ENCODE results near the gene KATNAL1. TPM values are rescaled to one million over a fixed set of nuclear protein-coding genes. Genes with fewer than 3 reads are reported as not detected.
"Not testable (repeated sequence)": the region's sequence is repeated elsewhere in the genome, so short reads cannot be mapped to it uniquely, and the experiment has no call there.

KATNAL1 gene
- polyA plus RNA-seq, 1 donor from 2014 or later = 3.6 TPM

DNA sequence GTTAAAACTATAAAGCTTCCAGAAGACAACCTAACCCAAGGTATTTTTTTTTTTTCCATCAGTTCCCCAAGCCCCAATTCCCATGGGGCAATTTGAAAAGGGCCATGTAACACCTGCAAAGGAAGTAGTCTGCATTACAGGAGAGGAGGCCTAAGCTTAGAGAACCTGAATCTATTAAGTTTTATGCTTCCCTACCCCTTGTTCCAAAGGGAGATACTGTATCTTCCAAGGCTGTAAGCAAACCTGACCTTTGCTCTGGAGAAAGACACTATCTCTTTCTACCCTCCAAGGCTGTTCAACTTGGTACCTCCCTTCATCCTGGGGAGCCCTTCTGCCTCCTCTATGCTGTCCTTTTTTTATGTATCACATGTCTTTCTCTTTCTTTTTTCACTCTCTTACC lies 15.0 kb downstream of the KATNAL1 start:
- Mint-ChIP-seq H3K36me3 (peaks cover 5% of the 10 kb centered on the region), H3K9me3 (no peaks in the 10 kb centered on the region), H3K27me3 (no peaks in the 10 kb centered on the region), H3K4me1 (peaks cover 9 to 20% (median 14%) of the 10 kb centered on the region in 3 donors), H3K4me3 (no peak overlapping the region), H3K27ac (no peak overlapping the region)

GRCh38 chr13:30290812-30291436 lies 16.4 kb downstream of the KATNAL1 start:
- H3K9me3 Mint-ChIP-seq = no peaks in the 10 kb centered on the region
- H3K27me3 Mint-ChIP-seq = no peaks in the 10 kb centered on the region
- no peak overlapping the region for H3K27ac Mint-ChIP-seq
- peaks cover 7% of the 10 kb centered on the region for H3K36me3 Mint-ChIP-seq
- H3K4me3 Mint-ChIP-seq = no peak overlapping the region
- H3K4me1 Mint-ChIP-seq = peaks cover 9 to 20% (median 14%) of the 10 kb centered on the region in 3 donors

GRCh38 chr13:30289533-30289932 lies 17.8 kb downstream of the KATNAL1 start:
- H3K27me3 Mint-ChIP-seq = no peaks in the 10 kb centered on the region
- H3K27ac Mint-ChIP-seq = no peak overlapping the region
- H3K9me3 Mint-ChIP-seq = peaks cover 0 to 9% (median 3%) of the 10 kb centered on the region in 3 donors
- peaks cover 12 to 20% (median 14%) of the 10 kb centered on the region in 3 donors for H3K4me1 Mint-ChIP-seq
- peaks cover 10% of the 10 kb centered on the region for H3K36me3 Mint-ChIP-seq
- no peak overlapping the region for H3K4me3 Mint-ChIP-seq

GRCh38 chr13:30286059-30286458 lies 21.3 kb downstream of the KATNAL1 start:
- H3K4me1 Mint-ChIP-seq, H3K27me3 Mint-ChIP-seq, H3K9me3 Mint-ChIP-seq, H3K4me3 Mint-ChIP-seq, H3K27ac Mint-ChIP-seq: not testable (repeated sequence)
- peaks cover 12% of the 10 kb centered on the region for H3K36me3 Mint-ChIP-seq

DNA sequence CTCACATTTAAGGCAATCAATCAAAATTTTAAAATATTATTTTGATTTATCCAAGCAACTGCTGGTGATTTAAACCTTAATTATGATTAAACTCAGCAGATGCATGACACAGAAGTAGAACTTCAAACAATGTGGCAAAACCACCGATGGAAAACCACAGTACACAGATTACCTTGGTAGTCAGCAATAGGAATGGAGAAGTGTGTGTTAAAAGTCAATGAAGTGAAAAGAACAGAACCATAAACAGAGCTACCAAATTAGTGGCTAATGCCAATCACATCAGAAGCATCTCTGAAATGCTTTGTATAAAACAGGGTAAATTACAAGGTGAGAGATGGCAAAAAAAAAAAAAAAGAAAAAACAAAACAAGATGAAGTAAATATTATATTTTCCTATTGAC lies 31.2 kb downstream of the KATNAL1 start:
- Mint-ChIP-seq H3K4me3 (no peak overlapping the region), H3K27me3 (peaks cover 7% of the 10 kb centered on the region), H3K27ac (no peak overlapping the region), H3K4me1 (peaks cover 4 to 18% (median 9%) of the 10 kb centered on the region in 3 donors), H3K36me3 (peaks cover 17% of the 10 kb centered on the region), H3K9me3 (no peaks in the 10 kb centered on the region)

GRCh38 chr13:30274083-30274482 lies 33.3 kb downstream of the KATNAL1 start:
- H3K4me3 Mint-ChIP-seq = no peak overlapping the region
- no peak overlapping the region for H3K27ac Mint-ChIP-seq
- peaks cover 9% of the 10 kb centered on the region for H3K36me3 Mint-ChIP-seq
- peaks cover 0 to 3% (median 0%) of the 10 kb centered on the region in 3 donors for H3K9me3 Mint-ChIP-seq
- peaks cover 4 to 18% (median 9%) of the 10 kb centered on the region in 3 donors for H3K4me1 Mint-ChIP-seq
- peaks cover 7% of the 10 kb centered on the region for H3K27me3 Mint-ChIP-seq

DNA sequence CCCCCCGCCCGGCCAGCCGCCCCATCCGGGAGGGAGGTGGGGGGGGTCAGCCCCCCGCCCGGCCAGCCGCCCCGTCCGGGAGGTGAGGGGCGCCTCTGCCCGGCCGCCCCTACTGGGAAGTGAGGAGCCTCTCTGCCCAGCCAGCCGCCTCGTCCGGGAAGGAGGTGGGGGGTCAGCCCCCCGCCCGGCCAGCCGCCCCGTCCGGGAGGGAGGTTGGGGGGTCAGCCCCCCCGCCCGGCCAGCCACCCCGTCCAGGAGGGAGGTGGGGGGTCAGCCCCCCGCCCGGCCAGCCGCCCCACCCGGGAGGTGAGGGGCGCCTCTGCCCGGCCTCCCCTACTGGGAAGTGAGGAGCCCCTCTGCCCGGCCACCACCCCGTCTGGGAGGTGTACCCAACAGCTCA lies 37.3 kb downstream of the KATNAL1 start:
- H3K4me3 Mint-ChIP-seq, H3K9me3 Mint-ChIP-seq, H3K36me3 Mint-ChIP-seq, H3K4me1 Mint-ChIP-seq, H3K27ac Mint-ChIP-seq, H3K27me3 Mint-ChIP-seq: not testable (repeated sequence)

- peaks cover 4% of the 10 kb centered on the region for H3K36me3 Mint-ChIP-seq
- no peak overlapping the region for H3K27ac Mint-ChIP-seq
- peaks cover 0 to 3% (median 0%) of the 10 kb centered on the region in 3 donors for H3K9me3 Mint-ChIP-seq
- peaks cover 2 to 4% (median 3%) of the 10 kb centered on the region in 3 donors for H3K4me1 Mint-ChIP-seq
- no peaks in the 10 kb centered on the region for H3K27me3 Mint-ChIP-seq
- H3K4me3 Mint-ChIP-seq = no peak overlapping the region
Measured at GRCh38 chr13:30268673-30269072, 38.7 kb downstream of the KATNAL1 start.

DNA sequence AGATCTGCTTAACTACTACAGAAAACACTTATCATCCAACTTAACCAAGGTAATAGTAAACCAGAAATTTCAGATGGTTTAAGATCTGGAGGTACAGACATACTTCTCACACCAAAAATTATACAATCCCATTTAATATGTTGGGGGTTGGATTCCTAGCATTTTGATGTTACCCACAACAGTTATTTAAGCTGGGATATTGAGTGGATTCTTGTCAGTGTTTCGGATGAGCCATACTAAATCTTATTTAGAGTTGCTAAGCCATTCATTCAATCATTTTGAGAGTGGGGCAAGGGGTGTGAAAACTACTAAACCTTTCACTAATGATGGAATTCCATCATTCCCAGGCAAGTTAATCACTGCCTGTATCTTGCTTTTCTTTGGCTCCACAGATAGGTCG lies 40.6 kb downstream of the KATNAL1 start:
- no peaks in the 10 kb centered on the region for H3K27me3 Mint-ChIP-seq
- H3K36me3 Mint-ChIP-seq = peaks cover 3% of the 10 kb centered on the region
- H3K4me3 Mint-ChIP-seq = no peak overlapping the region
- H3K4me1 Mint-ChIP-seq = peaks cover 2 to 4% (median 3%) of the 10 kb centered on the region in 3 donors
- H3K9me3 Mint-ChIP-seq = peaks cover 0 to 3% (median 0%) of the 10 kb centered on the region in 3 donors
- no peak overlapping the region for H3K27ac Mint-ChIP-seq

DNA sequence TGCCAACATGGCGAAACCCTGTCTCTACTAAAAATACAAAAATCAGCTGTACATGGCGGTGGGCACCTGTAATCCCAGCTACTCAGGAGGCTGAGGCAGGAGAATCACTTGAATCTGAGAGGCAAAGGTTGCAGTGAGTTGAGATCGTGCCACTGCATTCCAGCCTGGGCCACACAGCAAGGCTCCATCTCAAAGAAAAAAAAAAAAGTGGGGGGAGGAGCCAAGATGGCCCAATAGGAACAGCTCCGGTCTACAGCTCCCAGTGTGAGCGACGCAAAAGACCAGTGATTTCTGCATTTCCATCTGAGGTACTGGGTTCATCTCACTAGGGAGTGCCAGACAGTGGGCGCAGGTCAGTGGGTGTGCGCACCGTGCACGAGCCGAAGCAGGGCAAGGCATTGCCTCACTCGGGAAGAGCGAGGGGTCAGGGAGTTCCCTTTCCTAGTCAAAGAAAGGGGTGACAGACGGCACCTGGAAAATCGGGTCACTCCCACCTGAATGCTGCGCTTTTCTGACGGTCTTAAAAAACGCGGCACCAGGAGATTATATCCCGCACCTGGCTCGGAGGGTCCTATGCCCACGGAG lies 48.1 kb downstream of the KATNAL1 start:
- H3K4me3 Mint-ChIP-seq, H3K27me3 Mint-ChIP-seq, H3K36me3 Mint-ChIP-seq, H3K9me3 Mint-ChIP-seq, H3K27ac Mint-ChIP-seq, H3K4me1 Mint-ChIP-seq: not testable (repeated sequence)

DNA sequence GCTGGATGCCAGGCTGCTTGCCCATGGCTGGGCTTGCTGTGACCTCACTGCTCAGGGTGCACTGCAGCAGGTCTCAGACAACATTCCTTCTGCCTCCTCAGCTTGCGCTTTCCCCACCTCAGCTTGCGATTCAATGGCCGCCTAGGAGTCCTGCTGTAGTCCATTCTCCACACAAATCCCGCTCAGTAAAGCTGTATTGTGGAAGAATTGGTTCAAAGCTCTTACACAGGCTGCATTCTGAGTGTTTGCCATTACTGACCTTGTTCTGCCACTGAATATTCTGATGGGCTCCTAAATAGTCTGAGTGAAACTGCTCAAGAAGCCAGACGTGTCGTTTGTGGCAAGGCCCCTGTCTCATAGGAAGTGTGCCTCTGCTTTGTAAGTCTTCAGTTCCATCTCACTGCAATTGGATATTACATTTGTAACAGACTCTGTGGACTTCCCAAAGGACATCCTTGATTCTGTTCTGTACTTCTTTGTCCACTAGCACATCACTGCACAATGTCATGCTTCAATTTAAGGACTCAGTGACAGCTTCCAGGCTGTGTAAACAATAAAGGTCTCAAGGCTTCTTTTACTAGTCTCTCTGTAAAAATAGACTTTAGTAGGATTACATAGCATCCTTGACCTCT lies 49.8 kb downstream of the KATNAL1 start:
- H3K4me3 Mint-ChIP-seq = no peak overlapping the region
- H3K36me3 Mint-ChIP-seq = peaks cover 6% of the 10 kb centered on the region
- peaks cover 4 to 14% (median 12%) of the 10 kb centered on the region in 3 donors for H3K4me1 Mint-ChIP-seq
- H3K9me3 Mint-ChIP-seq = no peaks in the 10 kb centered on the region
- H3K27me3 Mint-ChIP-seq = no peaks in the 10 kb centered on the region
- H3K27ac Mint-ChIP-seq = no peak overlapping the region

DNA sequence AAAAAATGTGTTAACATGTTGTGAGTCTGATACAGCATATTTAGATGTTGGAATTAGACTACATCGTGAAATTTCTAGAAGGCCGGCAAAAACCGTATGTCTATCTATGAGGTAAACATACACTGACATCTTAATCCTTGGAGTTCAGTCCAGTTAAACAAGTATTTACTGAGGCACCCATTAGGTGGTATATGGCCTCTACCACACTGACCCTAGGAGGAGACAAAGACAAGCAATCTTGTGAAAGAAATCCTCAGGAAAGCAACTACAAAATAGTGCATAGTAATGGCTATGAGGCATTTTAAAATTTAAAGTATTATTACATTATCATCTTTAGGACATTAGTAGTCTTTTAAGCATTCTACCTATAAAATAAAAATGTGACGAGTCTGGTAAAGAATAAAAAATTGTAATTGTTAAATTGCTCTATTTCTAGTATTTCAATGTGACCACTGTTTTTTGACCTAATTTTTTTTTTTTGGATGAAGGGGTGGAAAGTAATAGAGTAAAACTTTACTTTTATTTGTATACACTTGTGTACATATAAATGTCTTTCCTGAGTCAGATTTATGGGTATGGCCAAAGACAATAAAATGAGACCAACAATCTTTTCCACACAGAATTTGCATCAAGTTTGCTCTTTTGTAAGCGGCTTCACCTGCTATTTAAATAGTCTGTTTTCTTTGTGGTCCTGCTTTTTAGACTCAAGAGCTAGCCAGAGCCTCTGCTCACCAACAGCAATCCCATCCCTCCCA lies 50.5 kb downstream of the KATNAL1 start:
- Mint-ChIP-seq H3K27ac (no peak overlapping the region), H3K4me3 (no peak overlapping the region), H3K36me3 (peaks cover 5% of the 10 kb centered on the region), H3K9me3 (no peaks in the 10 kb centered on the region), H3K27me3 (no peaks in the 10 kb centered on the region), H3K4me1 (peaks cover 4 to 14% (median 12%) of the 10 kb centered on the region in 3 donors)

DNA sequence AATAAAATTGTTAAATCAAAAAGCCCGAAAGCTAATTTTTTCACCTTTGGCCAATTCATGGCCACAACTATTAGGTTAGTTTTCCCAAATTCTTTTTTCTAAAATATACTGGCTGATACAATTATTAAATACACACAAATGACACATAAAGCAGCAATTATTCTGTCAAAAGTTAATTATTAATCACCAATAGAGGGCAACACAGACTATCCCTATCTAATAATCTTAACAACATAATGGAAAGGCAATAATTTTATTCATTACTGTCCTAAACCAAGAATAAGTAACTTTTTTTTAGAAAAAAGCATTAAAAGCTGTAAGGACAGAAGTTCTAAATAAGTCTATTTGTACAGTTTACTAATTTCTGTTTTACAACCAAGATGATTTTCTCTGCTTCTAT lies 51.7 kb downstream of the KATNAL1 start:
- Mint-ChIP-seq H3K27me3 (no peaks in the 10 kb centered on the region), H3K27ac (no peak overlapping the region), H3K4me1 (peaks cover 4 to 14% (median 12%) of the 10 kb centered on the region in 3 donors), H3K9me3 (no peaks in the 10 kb centered on the region), H3K36me3 (peaks cover 5% of the 10 kb centered on the region), H3K4me3 (no peak overlapping the region)

- H3K4me3 Mint-ChIP-seq = peak overlapping the region; percentile 13 to 76 (median 42)
- peaks cover 0 to 4% (median 2%) of the 10 kb centered on the region in 3 donors for H3K9me3 Mint-ChIP-seq
- peak overlapping the region in 1 of 3 donors; percentile 23 for H3K27ac Mint-ChIP-seq
- H3K4me1 Mint-ChIP-seq = peaks cover 4 to 14% (median 12%) of the 10 kb centered on the region in 3 donors
- H3K27me3 Mint-ChIP-seq = no peaks in the 10 kb centered on the region
- peaks cover 3% of the 10 kb centered on the region for H3K36me3 Mint-ChIP-seq
Measured at GRCh38 chr13:30253830-30254229, 53.5 kb downstream of the KATNAL1 start.

GRCh38 chr13:30247406-30247805 lies 59.9 kb downstream of the KATNAL1 start:
- H3K36me3 Mint-ChIP-seq = peaks cover 9% of the 10 kb centered on the region
- no peaks in the 10 kb centered on the region for H3K27me3 Mint-ChIP-seq
- no peak overlapping the region for H3K27ac Mint-ChIP-seq
- H3K4me3 Mint-ChIP-seq = no peak overlapping the region
- H3K4me1 Mint-ChIP-seq = peaks cover 0 to 4% (median 0%) of the 10 kb centered on the region in 3 donors
- peaks cover 2 to 4% (median 3%) of the 10 kb centered on the region in 3 donors for H3K9me3 Mint-ChIP-seq
